Stomach (tissue), 4 donors: Measurements from ENCODE around the gene TTC28.

Experiments used
- CTCF ChIP-seq, 7 experiments: fragments of 450-650 bp in 4 of 7; fragments of 200-600 bp in 3 of 7; sonication (generic) in 3 of 7; IDR thresholded peaks; one replicate each; pipeline ENCODE4 v1.5.1; 2016 to 2019; ENCODE audit warnings: antibody characterized with exemption in 7 of 7, control low read depth in 2 of 7, mild to moderate bottlenecking in 1 of 7
- POLR2A ChIP-seq, 4 donors: fragments of 450-650 bp; IDR thresholded peaks; one replicate each; pipeline ENCODE4 v1.6.1; 2016; ENCODE audit warnings: antibody characterized with exemption in 4 of 4, control low read depth in 2 of 4, mild to moderate bottlenecking in 1 of 4, moderate library complexity in 1 of 4
- POLR2AphosphoS5 ChIP-seq, 3 donors: sonication (generic); formaldehyde crosslinking; IDR thresholded peaks; one replicate each; pipeline ENCODE4 v1.6.1; 2016; ENCODE audit warnings: antibody characterized with exemption in 3 of 3

GRCh38 chr22:28205926-28206325 lies 473.7 kb downstream of the TTC28 start:
- TF ChIP-seq POLR2A (IDR thresholded peaks at IDR 0.05), result no peak
- TF ChIP-seq CTCF (IDR thresholded peaks at IDR 0.05), result no peak
- no peak for TF ChIP-seq POLR2AphosphoS5 (IDR thresholded peaks at IDR 0.05)
